GM11168 (cell line): ENCODE data around the gene ETFDH.
"Not testable (repeated sequence)": the region's sequence is repeated elsewhere in the genome, so short reads cannot be mapped to it uniquely, and the experiment has no call there.

Experiments
- in situ Hi-C: fragments of 300-500 bp; cut with MboI; formaldehyde crosslinking; loops from one replicate; pipeline ENCODE4 v1.12.0; 2022; ENCODE audit warnings: low sequenced_read_pairs; ENCODE audit not compliant: unreplicated experiment

Gene ETFDH

GRCh38 chr4:158746537-158746936, 74.4 kb downstream of the ETFDH start:
- in situ Hi-C loops = not testable (repeated sequence)

- in situ Hi-C loops = no loop called here
Observed at GRCh38 chr4:158750379-158750778, 78.3 kb downstream of the ETFDH start.

- in situ Hi-C loops = no loop called here
Observed at GRCh38 chr4:158754385-158755180, 82.5 kb downstream of the ETFDH start.

DNA sequence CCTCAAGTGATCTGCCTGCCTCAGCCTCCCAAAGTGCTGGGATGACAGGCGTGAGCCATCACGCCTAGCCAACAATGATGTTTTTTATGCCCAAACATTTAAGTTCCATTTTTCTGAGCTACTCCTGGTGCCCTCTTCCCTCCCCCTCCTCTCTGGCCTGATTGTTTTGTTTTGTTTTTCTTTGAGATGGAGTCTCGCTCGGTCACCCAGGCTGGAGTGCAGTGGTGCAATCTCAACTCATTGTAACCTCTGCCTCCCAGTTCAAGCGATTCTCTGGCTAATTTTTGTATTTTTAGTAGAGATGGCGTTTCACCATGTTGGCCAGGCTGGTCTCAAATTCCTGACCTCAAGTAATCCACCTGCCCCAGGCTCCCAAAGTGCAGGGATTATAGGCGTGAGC, 83.7 kb downstream of the ETFDH start:
- in situ Hi-C loops = not testable (repeated sequence)

DNA sequence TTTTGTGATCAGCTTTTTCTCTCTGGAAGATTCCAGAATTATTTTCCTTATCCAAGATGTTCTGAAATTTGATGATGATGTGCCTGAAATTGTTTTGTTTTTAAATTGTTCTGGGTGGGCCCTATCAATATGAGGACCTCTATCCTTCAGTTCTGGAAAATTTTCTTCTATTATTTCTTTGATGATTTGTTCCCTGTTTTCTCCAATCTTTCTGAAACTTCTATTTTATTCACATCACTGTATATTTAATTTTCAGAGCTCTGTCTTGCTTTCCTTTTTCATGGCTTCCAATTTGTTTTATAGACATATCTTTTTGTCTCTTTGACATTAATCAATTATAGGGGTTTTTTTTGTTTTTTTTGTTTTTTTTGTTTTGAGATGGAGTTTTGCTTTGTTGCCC, 84.5 kb downstream of the ETFDH start:
- in situ Hi-C loops = no loop called here

DNA sequence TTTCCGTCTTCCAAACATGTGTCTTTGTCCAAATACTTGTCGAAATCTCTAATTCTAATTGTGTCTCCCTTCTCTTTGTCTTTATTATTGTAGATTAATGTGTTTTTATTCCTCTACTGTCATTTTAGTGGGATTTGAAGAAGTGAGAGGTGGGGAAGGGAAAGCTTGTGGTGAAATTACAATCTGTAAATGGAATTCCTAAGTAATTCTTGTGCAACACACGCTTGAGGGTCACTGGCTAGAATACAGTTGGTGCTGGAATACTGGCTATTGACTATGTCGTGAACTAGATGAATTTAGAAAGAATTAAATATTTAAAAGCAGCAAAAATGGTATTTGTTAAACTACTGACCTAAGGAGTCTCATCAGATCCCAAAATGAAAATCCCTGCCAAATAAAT, 86.0 kb downstream of the ETFDH start:
- in situ Hi-C loops = no loop called here

- in situ Hi-C loops = no loop called here
Observed at GRCh38 chr4:158758703-158759102, 86.6 kb downstream of the ETFDH start.
